ENCODE results near the gene DMKN.
A peak's percentile ranks its signal among the peaks of the same experiment; 100 is the strongest.

DMKN gene

GRCh38 chr19:35513628-35514281 is at the start of gene DMKN:
DMKN (minus strand) TSS chr19:35513649; CDS start chr19:35513475, 174 bp downstream.
- DNase-seq (ENCODE audit: low read depth): no peak

GRCh38 chr19:35562776-35563175 is 49.3 kb upstream of the DMKN start:
- no peak for DNase-seq (ENCODE audit: low read depth)

DNA sequence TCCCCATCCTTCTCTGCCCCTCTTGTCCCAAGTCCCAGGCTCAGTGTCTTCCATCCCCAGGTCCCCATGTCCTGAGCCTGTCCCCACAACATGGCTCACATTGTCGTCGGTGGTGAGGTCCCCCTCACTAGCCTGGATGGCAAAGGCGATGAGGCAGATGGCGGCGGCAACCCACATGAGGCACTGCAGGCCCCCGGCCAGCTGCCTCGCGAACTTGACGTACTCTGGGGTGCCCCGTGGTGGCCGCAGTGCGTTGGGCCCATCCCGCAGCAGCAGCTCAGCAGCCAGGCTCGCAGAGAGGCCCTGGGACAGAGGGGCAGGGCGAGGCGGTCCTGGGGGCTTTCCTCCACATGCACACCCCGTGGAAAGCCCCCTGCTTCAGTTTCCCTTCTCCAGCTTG is 48.9 kb upstream of the DMKN start:
- no peak for DNase-seq (ENCODE audit: low read depth)

DNA sequence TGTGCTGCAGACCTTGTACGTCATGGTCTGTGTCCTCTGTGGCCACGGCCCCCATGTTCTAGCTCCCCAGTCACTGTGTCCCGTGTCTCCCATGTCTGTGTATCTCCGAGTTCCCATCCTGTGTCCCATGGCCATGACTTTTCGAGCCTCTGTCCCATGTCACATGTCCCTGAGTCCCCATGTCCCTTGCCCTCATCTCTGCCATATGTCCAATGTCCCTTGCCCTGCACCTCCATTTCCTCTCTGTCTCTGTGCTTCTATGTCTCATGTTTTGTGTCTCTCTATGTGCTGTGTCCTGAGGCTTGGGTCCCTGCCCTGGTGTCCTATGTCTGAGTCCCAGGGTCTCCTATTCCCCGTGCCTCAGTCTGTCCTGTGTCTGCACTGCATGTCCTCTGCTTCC is 48.0 kb upstream of the DMKN start:
- no peak for DNase-seq (ENCODE audit: low read depth)

DNA sequence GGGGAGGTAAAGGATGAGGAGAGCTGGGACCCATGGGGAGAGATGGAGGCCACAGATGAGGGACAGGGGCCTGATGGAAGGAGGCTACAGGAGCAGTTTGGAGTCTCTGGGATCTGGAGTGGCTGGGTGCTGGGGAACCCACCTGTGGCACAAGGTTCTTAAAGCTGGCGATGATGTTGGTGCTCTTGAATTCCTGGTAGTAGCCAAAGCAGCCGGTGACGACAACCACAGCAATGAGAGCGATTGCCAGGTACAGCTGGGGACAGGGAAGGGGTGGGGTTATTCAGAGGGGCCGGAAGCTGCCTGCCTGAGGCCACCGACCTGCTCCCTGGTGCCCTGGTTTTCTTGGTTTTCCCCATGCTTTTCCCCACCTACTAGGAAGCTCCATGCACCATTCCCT is 47.2 kb upstream of the DMKN start:
- no peak for DNase-seq (ENCODE audit: low read depth)

GRCh38 chr19:35560271-35560670 is 46.8 kb upstream of the DMKN start:
- DNase-seq (ENCODE audit: low read depth): no peak

- DNase-seq (ENCODE audit: low read depth): no peak
Observed at GRCh38 chr19:35559781-35560180, 46.3 kb upstream of the DMKN start.

DNA sequence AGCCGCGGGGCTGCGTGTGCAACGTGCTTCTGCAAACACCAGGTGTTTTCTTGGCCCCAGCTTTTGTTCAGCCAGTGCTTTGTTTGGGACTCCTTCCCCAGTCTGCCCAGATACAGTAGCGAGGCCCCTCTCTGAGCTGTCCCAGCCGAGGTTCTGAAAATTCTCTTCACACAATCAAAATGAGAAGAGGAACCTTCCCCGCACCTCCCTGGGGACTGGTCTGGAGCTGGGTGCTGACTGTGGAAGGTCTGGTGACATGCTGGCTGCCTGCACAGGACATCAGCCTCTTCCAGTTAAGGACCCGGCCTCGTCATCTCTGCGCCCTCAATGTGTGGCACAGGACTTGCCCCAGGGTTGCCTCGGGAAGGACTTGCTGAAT is 45.8 kb upstream of the DMKN start:
- no peak for DNase-seq (ENCODE audit: low read depth)

DNA sequence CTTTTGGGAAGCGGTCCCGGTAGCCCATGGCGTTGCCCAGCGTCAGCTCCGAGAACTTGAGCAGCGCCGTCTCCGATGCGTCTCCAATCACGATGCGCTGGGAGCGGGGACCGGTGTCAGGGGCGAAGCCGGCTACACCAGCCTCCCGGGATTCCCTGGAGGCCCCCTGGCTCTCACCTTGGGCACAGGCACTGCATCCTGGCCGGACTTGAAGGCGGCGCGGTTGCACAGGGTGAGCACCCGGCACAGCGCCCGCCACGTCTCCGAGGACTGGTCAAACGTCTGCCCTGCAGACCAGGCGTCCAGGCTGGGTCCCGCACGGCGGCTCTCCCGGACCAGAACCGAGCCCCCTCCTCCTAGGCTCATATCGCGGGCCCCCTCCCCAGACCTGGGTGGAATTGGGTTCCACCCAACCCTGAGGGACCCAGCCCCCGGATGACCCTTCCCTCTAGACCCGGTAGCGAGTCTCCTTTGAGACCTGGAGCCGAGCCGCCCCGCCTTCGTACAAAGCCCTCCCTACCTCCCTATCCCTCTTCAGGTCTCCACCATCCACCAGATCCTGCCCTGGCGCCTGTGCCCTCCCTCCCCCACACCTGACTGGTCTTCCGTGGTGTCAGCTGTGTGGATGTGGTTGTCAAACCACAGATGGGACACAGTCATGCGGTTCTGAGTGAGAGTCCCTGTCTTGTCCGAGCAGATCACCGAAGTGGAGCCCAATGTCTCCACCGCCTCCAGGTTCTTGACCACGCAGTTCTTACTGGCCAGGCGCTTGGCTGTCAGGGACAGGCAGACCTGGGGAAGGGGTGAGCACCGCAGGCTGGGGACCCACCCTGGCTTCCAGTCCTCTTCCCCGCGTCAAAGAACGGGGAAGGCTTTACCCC is 45.2 kb upstream of the DMKN start:
- DNase-seq (ENCODE audit: low read depth): no peak

GRCh38 chr19:35557539-35558399 is 44.3 kb upstream of the DMKN start:
- peak; percentile 26 for DNase-seq (ENCODE audit: low read depth)

- DNase-seq (ENCODE audit: low read depth): no peak
Observed at GRCh38 chr19:35556846-35557538, 43.5 kb upstream of the DMKN start.

DNA sequence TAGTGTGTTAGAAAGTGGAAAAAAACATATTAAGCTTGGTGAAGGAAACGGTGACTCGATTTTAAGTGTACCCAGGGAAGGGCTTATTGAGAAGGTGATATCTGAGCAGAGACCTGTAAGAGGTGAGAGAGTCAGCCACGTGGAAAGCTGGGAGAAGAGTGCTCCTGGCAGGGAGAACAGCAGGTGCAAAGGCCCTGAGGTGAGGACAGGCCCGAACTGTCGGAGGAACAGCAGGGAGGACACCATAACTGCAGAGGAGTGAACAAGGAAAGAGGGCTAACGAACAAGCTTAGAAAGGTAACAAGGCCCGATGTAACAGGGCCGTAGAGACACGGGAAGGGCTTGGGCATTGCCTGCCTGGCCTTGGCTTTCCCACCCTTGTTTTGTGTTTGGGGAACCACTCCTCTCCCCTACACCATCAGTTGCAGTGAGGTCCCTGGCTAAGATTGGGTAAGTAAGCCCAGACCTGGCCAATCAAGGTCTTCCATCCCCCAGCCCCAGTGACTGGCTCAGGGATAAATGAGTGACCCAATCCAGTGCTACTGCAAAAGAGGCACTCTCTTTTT is 42.7 kb upstream of the DMKN start:
- DNase-seq (ENCODE audit: low read depth): no peak

DNA sequence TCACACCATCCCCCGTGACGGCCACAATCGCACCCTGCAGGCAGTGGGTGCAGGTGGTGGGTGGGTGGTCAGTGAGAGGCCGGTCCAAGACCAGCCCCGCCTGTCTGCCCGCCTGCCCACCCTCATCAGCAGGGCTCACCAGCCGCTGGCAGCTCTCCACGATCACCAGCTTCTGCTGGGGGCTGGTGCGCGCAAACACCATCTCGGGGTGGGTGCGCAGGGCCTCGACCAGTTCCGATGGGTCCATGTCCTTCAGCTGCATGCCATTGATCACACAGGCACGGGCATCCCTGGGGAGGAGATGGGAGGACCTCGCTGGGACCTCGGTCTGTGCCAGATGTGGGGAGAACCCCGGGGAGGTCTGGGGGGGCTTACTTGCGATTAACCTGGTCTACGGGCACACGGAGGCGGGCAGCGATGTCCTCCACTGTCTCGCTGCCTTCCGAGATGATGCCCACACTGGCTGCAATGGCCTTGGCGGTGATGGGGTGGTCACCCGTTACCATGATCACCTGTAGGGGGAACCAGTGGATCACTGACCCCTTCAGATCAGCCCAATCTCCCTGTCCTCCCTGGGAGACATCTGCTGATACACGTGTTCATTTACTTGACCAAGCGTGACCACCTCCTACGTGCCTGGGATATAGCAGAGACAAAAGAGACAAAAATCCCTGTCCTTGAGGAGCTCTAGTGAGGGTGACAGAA is 42.0 kb upstream of the DMKN start:
- DNase-seq (ENCODE audit: low read depth): no peak

- DNase-seq (ENCODE audit: low read depth): no peak
Observed at GRCh38 chr19:35554076-35554475, 40.6 kb upstream of the DMKN start.

GRCh38 chr19:35553385-35554000 is 40.0 kb upstream of the DMKN start:
- no peak for DNase-seq (ENCODE audit: low read depth)

GRCh38 chr19:35552534-35553384 is 39.3 kb upstream of the DMKN start:
- DNase-seq (ENCODE audit: low read depth): no peak

- no peak for DNase-seq (ENCODE audit: low read depth)
Observed at GRCh38 chr19:35551091-35551810, 37.8 kb upstream of the DMKN start.

GRCh38 chr19:35549879-35550523 is 36.6 kb upstream of the DMKN start:
- DNase-seq (ENCODE audit: low read depth): no peak

All from stimulated activated CD8-positive, alpha-beta memory T cell treated with anti-CD3 and anti-CD28 coated beads, Interleukin-7, amount 100 ng/mL, for 24 hours (primary cell).